Non-pigmented ciliary epithelial cell (primary cell): ENCODE results near the gene MED1.
"Not testable (repeated sequence)": the region's sequence is repeated elsewhere in the genome, so short reads cannot be mapped to it uniquely, and the experiment has no call there.

ENCODE experiments used
- DNase-seq: peaks from one replicate; pipeline ENCODE4 v3.0.0-alpha.2; 2010; ENCODE audit warnings: low read depth

Gene MED1

DNA sequence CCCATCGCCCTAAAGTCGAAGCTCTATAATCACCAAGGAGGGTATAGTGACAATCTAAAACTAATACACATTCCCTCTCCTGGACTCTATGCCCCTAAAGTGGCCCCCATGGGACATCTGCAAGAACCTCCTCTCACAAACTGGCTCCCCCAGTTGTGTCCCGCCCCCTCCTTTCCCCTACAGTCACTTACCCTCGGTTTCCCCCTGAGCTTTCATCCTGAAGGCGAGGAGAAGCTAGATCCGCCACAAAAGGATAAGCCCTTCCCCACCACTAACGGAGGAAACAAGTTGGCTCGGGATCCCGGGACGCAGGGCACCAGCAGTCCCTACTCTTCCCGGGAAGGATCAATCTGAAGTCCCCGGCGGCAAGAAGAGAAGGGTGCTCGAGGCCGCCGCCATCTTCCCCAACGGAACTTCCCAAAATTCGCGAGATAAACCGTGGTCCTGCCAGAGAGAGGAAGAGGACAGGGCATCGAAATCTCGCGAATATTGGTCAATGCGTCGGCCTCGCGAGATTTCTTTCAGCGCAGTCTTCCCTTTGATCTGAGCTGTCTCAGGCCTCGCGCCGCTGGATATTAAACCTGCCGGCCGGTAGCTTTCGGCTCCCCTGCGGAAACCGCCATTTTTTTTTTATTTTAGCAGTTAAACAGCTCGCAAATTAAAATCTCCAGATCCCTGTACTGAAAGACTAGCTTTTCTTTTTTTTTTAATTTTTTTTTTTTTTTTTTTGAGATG is at the start of gene MED1:
TSS of gene MED1 (minus strand) at position 417 of the 735 bp plus-strand sequence. CDS start at position 216, 201 bp downstream.
- DNase-seq: peak; percentile 89

GRCh38 chr17:39496921-39497320 is 45.9 kb upstream of the MED1 start:
- DNase-seq: not testable (repeated sequence)

- no peak for DNase-seq
Observed at GRCh38 chr17:39487946-39488345, 36.9 kb upstream of the MED1 start.

- DNase-seq: not testable (repeated sequence)
Observed at GRCh38 chr17:39487490-39487889, 36.4 kb upstream of the MED1 start.

GRCh38 chr17:39486242-39486641 is 35.2 kb upstream of the MED1 start:
- no peak for DNase-seq

DNA sequence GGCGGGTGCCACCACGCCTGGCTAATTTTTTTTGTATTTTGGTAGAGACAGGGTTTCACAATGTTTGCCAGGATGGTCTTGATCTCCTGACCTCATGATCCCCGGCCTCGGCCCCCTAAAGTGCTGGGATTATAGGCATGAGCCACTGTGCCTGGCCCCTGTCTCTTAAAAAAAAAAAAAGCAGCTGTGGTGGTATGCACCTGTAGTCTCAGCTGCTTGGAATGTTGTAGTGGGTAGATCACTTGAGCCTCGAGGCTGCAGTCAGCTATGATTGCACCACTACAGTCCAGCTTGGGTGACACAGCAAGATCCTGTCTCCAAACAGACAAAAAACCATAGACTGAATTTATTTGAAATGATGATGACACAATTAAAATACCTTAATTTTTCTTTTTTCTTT is 34.5 kb upstream of the MED1 start:
- DNase-seq: peak; percentile 94

GRCh38 chr17:39484178-39484577 is 33.1 kb upstream of the MED1 start:
- no peak for DNase-seq

DNA sequence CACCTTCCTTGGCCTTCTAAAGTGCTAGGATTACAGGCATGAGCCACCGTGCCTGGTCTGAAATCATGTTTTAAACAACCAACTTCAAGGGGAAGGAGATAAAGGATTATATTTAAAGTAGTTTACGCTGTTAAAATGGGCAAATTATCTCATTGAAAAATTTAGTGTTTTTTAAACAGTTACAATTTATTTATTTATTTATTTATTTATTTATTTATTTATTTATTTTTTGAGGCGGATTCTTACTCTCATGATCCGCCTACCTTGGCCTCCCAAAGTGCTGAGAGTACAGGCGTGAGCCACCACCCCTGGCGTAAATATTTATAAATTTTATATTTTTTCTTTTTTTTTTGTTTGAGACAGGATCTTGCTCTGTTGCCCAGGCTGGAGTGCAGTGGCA is 32.4 kb upstream of the MED1 start:
- DNase-seq: no peak

- DNase-seq: not testable (repeated sequence)
Observed at GRCh38 chr17:39479631-39480030, 28.6 kb upstream of the MED1 start.

GRCh38 chr17:39473310-39473709 is 22.2 kb upstream of the MED1 start:
- no peak for DNase-seq

GRCh38 chr17:39468610-39469009 is 17.5 kb upstream of the MED1 start:
- not testable (repeated sequence) for DNase-seq

- DNase-seq: not testable (repeated sequence)
Observed at GRCh38 chr17:39464639-39465181, 13.6 kb upstream of the MED1 start.

- DNase-seq: no peak
Observed at GRCh38 chr17:39462631-39463375, 11.7 kb upstream of the MED1 start.

GRCh38 chr17:39461926-39462569 is 11.0 kb upstream of the MED1 start:
- no peak for DNase-seq

DNA sequence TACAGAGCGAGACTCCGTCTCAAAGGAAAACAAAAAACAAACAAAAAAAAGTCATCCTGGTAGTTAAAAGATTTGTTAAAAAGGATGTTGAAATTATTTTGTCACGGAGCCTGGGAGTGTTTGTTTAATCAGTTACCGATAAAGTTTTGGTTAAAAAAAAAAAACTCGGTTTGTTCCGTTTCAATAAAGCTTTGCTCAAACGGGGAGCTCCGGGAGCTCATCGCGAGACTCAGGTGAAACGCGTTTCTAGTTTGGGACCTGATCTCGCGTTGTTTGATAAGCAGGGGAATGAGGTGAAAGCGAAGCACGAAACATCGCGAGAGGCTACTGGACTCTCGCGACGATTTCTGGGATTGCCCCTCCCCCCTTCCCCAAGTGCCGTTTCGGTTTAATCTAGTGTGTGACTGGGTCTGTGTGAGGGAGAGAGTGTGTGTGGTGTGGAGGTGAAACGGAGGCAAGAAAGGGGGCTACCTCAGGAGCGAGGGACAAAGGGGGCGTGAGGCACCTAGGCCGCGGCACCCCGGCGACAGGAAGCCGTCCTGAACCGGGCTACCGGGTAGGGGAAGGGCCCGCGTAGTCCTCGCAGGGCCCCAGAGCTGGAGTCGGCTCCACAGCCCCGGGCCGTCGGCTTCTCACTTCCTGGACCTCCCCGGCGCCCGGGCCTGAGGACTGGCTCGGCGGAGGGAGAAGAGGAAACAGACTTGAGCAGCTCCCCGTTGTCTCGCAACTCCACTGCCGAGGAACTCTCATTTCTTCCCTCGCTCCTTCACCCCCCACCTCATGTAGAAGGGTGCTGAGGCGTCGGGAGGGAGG is 10.3 kb upstream of the MED1 start, which contains the start of gene CDK12:
TSS of gene CDK12 (plus strand) at position 374 of the 813 bp plus-strand sequence. CDS start 586 bp downstream, outside the sequence.
- DNase-seq: peak; percentile 97

GRCh38 chr17:39455919-39456318 is 4.9 kb upstream of the MED1 start:
- no peak for DNase-seq

- DNase-seq: no peak
Observed at GRCh38 chr17:39450051-39450450, 1.0 kb downstream of the MED1 start.

DNA sequence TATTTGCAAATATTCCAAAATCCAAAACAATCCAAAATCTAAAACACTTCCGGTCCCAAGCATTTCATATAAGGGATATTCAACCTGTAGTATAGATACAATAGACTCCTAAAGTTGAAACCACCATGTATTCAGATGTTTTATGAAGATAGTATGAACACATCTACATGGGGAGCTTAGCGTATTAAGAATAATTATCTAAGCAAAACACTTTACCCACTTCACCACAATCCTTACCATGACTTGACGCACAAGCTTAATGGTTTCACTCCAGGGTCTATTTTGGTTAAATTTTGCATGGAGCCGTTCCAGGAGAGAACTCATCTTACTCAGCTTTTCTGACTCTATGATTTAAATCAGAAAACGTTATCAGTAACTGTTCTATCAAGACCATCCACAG is 3.5 kb downstream of the MED1 start:
- no peak for DNase-seq

DNA sequence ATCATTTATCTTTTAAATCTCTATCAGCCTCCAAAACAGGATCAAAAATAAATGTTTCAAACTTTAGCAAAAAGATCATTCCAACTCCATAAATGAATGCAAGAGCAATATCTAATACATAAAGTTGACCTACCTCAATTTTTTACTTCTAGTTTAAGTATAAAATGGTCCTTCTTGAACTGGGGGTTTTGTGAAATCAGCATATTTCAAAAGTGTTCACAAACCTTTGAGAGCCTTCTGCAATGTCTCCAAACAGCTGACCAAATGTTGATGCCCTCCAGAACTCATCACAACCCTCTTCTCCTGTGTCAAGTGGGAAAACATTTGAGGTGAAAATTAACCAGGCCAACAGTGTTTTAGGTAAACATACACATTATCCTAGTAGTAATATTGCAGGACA is 7.7 kb downstream of the MED1 start:
- no peak for DNase-seq

DNA sequence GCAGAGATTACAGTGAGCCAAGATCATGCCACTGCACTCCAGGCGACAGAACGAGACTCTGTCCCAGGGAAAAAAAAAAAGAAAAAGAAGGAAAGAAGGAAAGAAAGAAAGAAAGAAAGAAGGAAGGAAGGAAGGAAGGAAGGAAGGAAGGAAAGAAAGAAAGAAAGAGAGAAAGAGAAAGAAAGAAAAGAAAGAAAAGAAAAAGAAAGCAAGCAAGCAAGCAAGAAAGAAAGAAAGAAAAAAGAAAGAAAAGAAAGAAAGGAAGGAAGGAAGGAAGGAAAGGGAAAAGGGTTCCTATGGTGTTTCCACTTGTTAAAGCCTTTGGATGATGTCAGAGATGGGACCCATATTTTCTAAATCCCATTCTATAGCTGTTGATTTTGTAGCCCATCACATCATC is 11.2 kb downstream of the MED1 start:
- DNase-seq: not testable (repeated sequence)

DNA sequence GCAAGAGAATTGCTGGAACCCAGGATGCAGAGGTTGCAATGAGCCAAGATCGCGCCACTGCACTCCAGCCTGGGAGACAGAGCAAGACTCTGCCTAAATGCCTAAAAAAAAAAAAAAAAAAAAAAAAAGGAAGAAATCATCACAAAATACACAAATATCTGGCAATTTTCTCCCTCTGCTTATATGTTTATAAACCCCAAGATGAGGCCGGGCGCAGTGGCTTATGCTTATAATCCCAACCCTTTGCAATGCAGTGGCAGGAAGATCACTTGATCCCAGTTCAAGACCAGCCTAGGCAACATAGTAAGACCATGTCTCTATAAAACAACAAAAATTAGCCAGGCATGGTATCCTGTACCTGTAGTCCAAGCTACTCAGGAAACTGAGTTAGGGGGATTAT is 21.5 kb downstream of the MED1 start:
- DNase-seq: no peak

DNA sequence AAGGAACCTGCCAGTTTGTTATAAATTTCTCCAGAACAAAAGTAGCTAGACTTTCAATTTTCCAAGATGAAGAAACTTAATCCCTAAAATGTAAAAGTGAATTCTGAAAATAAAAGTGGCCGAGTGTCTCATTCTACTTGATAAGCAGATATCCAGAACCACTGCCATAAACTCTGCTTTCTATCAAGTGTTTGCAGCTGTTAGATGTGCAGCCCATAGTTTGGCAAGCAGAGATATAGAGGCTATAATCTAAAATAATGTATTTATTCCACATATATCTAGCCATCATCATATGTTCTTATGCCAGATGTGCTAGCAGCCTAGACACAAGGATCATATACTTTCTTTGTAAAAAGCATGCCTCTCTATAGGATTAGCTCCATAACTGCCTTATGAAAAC is 34.9 kb downstream of the MED1 start:
- no peak for DNase-seq
